Stimulated activated CD8-positive, alpha-beta memory T cell treated with anti-CD3 and anti-CD28 coated beads, Interleukin-15, amount 100 ng/mL, for 24 hours (primary cell): ENCODE measurements around the gene TNFRSF18.

ENCODE experiments used
- DNase-seq: peaks from one replicate; pipeline ENCODE4 v3.0.0-alpha.2; 2020; ENCODE audit warnings: low read depth

Gene TNFRSF18

GRCh38 chr1:1227386-1227785 is 21.0 kb upstream of the TNFRSF18 start:
- no peak for DNase-seq

GRCh38 chr1:1226566-1227362 is 20.4 kb upstream of the TNFRSF18 start:
- no peak for DNase-seq

DNA sequence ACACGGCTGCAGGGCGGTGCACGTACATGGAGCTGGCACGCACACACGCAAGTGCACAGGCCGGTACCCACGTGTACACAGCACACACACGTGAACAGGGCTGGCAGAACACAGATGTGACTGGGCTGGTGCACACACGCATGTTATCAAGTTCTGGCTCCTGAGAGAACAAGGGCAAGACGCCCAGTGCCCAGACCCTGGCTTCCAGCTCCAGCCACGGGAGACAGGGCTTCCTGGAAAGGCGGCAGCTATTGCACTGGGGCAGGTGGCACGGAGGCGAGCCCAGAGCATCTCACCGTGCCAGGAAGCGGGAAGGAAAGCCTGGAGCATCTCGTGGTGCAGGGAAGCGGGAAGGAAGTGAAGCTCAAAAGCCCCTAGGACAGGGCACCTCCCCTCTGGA is 19.5 kb upstream of the TNFRSF18 start:
- DNase-seq: no peak

- no peak for DNase-seq
These were observed 18.9 kb upstream of the TNFRSF18 start for GRCh38 chr1:1225238-1225845.

GRCh38 chr1:1223891-1224290 is 17.5 kb upstream of the TNFRSF18 start:
- DNase-seq: no peak

DNA sequence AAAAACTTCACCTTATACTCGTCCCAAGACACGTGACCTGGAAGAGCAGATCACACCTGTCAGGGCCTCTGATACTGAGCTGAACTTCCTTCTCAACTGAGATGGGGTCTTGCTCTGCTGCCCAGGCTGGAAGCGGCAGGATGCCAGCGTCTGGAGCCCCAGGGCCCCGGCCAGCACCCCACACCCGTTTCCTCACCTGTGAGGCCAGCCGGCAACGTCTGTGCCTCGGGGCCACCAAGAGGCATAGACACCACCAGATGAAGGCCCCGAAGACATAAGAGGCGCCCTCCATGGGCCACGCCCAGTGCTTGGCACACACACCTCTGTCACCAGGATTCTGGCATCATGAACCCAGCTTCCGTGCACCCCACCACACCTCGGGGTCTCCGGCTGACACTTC is 16.9 kb upstream of the TNFRSF18 start:
- no peak for DNase-seq

DNA sequence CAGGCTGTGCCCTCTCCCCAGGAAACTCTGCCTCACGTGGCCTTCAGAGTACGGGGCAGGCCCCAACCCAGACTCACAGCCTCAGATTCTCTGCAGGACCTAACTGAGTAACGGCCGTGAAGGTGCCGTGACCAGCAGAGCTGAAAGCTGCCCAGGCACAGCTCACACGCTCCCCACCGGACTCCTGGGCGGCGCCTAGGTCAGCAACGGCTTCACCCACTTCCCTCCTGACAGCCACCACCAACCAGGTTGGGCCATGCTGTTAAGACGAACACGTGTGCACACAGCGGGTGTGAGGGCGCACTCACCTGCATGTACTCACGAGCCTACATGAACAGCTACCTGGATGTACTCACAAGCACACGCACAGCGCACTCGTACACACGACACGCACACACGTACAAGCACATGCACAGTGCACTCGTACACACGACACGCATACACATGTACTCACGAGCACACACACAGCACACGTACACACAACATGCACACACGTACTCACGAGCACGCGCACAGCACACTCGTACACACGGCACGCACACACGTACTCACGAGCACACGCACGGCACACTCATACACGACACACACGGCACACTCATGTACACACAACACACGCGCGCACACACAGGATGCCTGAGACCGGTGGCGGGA is 16.3 kb upstream of the TNFRSF18 start:
- DNase-seq: no peak

DNA sequence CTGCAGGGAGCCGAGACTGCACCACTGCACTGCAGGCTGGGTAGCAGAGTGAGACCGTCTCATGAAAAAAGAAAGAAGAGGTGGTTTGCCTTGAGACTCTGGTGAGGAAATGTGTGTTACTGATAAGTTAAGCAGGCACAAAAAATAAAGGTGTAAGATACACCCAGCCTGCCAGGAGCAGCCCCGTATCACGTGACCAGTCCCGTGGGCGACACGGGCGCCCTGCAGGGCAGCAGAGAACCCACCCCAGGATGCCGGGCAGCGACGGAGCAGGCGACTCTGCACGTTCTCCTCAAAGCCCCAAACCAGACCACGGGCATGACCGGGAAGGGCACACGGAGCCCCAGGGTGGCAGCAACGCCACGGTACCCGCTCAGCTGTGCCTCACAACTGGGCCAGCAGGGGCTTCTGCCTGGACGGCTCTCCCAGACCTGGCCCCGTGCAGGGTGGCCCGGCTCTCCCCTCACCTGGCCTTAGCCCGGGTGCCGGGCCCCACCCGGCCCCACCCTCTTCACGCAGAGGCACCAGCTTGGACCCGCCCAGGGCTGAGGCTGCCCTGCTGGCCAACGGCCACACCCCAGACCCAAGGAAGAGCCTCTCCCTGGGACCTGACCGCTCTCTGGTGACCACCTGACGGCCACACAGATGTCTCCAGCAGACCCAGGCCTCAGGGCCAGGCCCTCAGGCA is 15.6 kb upstream of the TNFRSF18 start:
- DNase-seq: no peak

DNA sequence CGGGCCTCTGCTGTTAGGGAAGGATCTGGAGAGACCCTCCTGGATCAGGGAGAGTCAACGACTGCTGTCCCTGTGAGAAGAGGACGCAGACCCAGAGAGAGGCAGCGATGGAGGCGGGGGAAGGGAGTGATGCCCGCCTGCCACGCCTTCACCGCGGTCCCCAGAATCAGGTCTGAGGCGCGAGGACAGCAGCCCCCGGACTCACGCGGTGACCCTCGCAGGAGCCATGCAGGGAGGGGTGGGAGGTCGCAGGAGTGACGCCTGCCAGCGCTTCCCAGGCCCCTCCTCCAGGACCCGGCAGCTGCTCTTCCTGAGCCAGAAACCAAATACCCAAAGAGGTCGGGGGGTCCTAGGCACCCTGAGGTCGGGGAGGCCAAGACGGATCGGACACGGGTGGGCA is 13.8 kb upstream of the TNFRSF18 start:
- DNase-seq: no peak

GRCh38 chr1:1219341-1219740 is 12.9 kb upstream of the TNFRSF18 start:
- no peak for DNase-seq

- DNase-seq: no peak
These were observed 12.3 kb upstream of the TNFRSF18 start for GRCh38 chr1:1218524-1219200.

DNA sequence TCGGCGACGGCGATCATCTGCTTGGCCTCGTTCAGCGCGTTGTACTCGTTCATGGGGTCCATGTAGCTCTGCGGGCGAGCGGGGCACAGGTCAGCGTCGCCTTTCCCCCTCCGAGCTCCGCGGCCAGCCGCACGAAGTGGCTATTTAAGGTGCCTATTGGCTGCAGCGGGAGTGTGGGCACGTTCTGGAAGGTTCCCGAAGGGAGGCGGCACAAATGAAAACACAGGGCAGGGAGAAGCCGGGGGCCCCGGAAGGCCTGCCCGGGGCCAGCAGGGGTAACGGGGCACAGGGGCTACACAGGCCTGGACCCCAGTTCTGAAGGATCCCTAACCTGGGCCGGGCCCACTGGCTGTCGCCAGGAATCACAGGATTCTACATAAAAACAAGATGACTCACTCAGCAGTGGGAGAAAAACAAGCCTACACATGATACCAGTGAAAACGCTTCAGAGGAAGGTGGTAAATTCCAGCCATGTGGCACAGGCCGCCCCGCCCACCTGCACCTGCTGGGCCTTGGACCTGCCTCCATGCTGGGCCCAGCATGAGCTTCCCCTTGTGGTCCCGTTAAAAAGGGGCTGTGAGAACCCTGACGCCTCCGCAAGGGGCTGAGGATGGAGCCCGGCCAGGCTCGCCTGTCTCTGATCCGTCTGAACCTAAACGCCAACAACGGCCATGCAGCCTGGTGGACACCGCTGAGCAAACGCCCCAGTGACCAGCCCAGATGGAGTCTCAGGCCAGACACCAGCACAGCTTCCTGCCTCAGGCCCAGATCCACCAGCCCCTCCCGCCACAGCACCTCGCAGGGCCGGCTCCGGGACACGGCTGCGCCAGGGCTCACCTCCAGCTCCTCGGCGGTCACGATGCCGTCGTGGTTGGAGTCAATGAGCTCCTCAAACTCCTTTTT is 11.5 kb upstream of the TNFRSF18 start:
- DNase-seq: no peak

DNA sequence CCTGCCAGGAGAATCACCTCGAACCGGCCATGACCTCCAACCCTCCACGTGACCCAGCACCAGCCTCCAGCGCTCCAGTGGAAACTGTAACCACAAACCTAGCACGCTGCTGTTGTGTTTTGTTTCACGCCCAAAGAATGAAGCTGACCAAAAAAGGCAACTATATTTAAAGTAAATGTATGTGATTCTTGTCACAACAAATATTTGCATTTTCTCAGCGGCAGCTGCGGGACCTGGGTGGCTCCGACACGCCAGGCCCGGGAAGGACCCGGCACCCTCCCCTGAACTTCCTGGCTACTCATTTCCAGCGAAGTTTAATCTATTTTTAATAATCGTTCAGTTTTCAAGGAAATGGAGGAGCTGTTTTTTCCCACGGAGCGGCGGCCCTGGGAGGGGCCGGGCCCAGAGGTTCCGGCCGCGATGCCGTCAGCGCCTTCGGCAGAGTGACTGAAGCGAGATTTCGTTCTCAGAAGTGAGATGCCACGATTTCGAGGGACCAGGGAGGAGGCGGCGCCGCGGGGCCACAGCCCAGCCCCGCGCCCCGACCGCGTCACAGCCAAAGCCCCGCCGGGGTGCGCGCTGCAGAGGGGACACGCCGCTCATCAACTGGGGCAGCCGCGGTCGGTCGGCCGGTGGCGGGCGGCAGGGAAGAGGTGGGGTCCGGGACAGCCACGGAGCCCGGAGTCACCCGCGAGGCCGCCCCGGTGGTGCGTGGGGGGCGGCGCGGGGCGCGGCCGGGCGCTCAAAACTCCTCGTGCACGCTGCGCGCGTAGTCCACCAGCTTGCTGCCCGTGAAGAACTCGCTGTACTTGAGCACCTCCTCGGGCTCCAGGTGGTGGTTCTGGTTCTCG is 10.6 kb upstream of the TNFRSF18 start:
- DNase-seq: no peak

GRCh38 chr1:1215881-1216605 is 9.7 kb upstream of the TNFRSF18 start:
- DNase-seq: no peak

GRCh38 chr1:1215080-1215676 is 8.8 kb upstream of the TNFRSF18 start:
- no peak for DNase-seq

DNA sequence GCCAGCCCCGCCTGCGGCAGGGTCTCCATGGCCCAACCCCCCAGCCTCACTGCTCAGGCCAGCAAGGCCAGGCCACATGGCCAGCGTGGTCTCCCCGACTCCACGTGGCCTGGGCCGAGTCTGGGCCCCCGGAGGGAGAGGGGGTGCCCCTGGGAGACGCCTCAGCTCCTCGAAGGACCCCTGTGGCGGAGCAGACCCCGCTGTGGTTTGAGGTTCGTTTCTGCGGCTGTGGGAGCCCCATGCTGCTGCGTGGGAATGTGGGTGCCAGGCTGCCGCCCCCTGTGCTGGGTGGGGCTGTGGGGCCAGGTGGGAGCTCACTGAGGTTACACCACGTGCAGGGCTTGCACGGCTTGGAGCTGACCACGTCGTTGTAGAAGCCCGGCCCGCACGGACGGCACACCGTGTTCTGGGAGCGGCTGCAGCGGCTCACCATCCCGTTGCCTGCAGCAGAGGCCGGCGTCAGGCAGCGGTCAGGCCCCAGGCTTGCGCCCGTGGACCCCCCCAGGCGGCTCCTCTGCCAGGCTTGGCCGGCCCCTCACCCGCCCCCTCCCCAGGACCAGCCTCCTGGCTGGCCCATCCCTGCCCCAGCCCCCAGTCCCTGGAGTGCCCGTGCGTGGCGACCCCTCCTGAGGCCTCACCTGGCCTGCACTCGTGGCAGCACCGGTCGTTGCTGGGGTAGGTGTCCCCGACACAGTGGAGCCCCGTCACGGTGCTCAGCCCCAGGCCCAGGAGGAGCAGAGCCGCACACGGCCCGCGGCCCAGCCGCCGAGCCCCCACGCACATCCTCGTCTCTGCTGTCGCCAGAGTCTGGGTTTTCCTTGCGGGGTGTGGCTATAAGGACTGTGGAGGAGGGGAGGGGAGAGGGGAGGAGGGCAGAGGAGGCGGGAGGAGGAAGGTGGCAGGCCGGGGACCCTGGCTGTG is 7.2 kb upstream of the TNFRSF18 start, which contains the start of gene TNFRSF4:
TSS of gene TNFRSF4 (minus strand) at position 809 of the 921 bp plus-strand sequence. CDS start at position 783, 26 bp downstream.
- DNase-seq: no peak

GRCh38 chr1:1212780-1213344 is 6.5 kb upstream of the TNFRSF18 start:
- no peak for DNase-seq
